Uterus (tissue), 4 donors: Measurements from ENCODE around the gene LILRB5. TPM values are rescaled to one million over a fixed set of nuclear protein-coding genes. Genes with fewer than 3 reads are reported as not detected.
"Not testable (repeated sequence)": the region's sequence is repeated elsewhere in the genome, so short reads cannot be mapped to it uniquely, and the experiment has no call there.

Source experiments
- DNase-seq, 2 donors: peaks; one replicate each; pipeline ENCODE4 v3.0.0-alpha.2; 2019 to 2020
- H3K27ac ChIP-seq, 2 donors: fragments of 200-600 bp; sonication (generic); 1 replicate in 1 of 2; 2 replicates in 1 of 2; pipeline ENCODE4 v1.5.1; 2016 to 2018
- H3K27me3 ChIP-seq, 2 donors: fragments of 200-600 bp; sonication (generic); one replicate each; pipeline ENCODE4 v1.5.1; 2018 to 2019; ENCODE audit warnings: control low read depth in 1 of 2
- H3K36me3 ChIP-seq, 2 donors: fragments of 200-600 bp; sonication (generic); one replicate each; pipeline ENCODE4 v1.5.1; 2019; ENCODE audit warnings: control low read depth in 1 of 2
- H3K4me1 ChIP-seq, 2 donors: fragments of 200-600 bp; sonication (generic); one replicate each; pipeline ENCODE4 v1.5.1; 2018 to 2019; ENCODE audit warnings: control low read depth in 1 of 2
- H3K4me3 ChIP-seq, 2 donors: fragments of 200-600 bp; sonication (generic); 1 replicate in 1 of 2; 2 replicates in 1 of 2; pipeline ENCODE4 v1.5.1; 2018 to 2019; ENCODE audit warnings: mild to moderate bottlenecking in 1 of 2
- H3K9me3 ChIP-seq, 2 donors: fragments of 200-600 bp; sonication (generic); one replicate each; pipeline ENCODE4 v1.5.1; 2019; ENCODE audit warnings: control low read depth in 1 of 2
- POLR2A ChIP-seq, 2 donors: fragments of 450-650 bp; IDR thresholded peaks; one replicate each; pipeline ENCODE4 v1.6.1; 2016; ENCODE audit warnings: antibody characterized with exemption in 2 of 2, mild to moderate bottlenecking in 1 of 2, moderate library complexity in 1 of 2
- intact Hi-C: fragments of 100-400 bp; cut with DNase I; formaldehyde crosslinking; loops from one replicate; pipeline ENCODE4 v1.15.1; 2023; ENCODE audit warnings: low total_unique reads
- total RNA-seq, 4 donors: library from RNA; depleted of rRNA in 3 of 4; stranded (reverse); fragments of >200 nt in 3 of 4; gene quantifications; one replicate each; pipeline versions ENCODE4 v1.1.0 to v1.2.4, GENCODE V29; 2014 to 2023
- TF ChIP-seq, protein P1 (sequence below), 4 experiments: fragments of 200-600 bp in 2 of 4; fragments of 450-650 bp in 2 of 4; sonication (generic) in 2 of 4; IDR thresholded peaks; one replicate each; pipeline ENCODE4 v1.5.1; 2016 to 2019; ENCODE audit warnings: antibody characterized with exemption in 4 of 4, mild to moderate bottlenecking in 2 of 4, moderate library complexity in 1 of 4
- donor health status: DM: yes; HTN: yes; CAD: no.

The LILRB5 gene
- total RNA-seq, 4 donors from 2014 or later, result 3.2 to 3.7 (median 3.7) TPM; not detected in 1

DNA sequence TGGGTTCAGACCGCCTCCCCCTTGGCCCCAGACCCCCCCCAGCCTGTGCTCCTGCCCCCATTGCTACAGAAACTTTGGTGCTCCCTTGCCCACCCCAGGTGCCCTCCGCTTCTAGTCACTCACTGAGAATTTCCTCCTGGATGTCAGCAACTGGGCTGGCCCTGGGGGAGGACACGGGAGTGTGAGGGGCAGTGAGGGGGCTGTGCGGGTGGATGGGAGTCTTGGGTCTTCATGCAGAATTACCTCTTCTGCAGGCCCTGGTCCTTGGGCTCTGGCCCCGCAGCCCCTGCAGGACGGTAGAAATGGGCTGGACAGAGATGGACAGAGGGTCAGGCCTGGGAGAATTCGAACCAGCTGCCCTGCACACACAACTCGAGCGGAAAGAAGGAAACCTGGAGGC lies 4.8 kb downstream of the LILRB5 start:
- Histone ChIP-seq H3K9me3 (no peaks in the 10 kb centered on the region), H3K4me3 (no peak overlapping the region), H3K36me3 (no peaks in the 10 kb centered on the region), H3K4me1 (no peaks in the 10 kb centered on the region), H3K27me3 (no peaks in the 10 kb centered on the region), H3K27ac (no peak overlapping the region)
- no peak for DNase-seq
- TF ChIP-seq, protein P1, sequence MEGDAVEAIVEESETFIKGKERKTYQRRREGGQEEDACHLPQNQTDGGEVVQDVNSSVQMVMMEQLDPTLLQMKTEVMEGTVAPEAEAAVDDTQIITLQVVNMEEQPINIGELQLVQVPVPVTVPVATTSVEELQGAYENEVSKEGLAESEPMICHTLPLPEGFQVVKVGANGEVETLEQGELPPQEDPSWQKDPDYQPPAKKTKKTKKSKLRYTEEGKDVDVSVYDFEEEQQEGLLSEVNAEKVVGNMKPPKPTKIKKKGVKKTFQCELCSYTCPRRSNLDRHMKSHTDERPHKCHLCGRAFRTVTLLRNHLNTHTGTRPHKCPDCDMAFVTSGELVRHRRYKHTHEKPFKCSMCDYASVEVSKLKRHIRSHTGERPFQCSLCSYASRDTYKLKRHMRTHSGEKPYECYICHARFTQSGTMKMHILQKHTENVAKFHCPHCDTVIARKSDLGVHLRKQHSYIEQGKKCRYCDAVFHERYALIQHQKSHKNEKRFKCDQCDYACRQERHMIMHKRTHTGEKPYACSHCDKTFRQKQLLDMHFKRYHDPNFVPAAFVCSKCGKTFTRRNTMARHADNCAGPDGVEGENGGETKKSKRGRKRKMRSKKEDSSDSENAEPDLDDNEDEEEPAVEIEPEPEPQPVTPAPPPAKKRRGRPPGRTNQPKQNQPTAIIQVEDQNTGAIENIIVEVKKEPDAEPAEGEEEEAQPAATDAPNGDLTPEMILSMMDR (IDR thresholded peaks at IDR 0.05), result no peak
- no peak for TF ChIP-seq POLR2A (IDR thresholded peaks at IDR 0.05)
- intact Hi-C loops, result no loop called here

DNA sequence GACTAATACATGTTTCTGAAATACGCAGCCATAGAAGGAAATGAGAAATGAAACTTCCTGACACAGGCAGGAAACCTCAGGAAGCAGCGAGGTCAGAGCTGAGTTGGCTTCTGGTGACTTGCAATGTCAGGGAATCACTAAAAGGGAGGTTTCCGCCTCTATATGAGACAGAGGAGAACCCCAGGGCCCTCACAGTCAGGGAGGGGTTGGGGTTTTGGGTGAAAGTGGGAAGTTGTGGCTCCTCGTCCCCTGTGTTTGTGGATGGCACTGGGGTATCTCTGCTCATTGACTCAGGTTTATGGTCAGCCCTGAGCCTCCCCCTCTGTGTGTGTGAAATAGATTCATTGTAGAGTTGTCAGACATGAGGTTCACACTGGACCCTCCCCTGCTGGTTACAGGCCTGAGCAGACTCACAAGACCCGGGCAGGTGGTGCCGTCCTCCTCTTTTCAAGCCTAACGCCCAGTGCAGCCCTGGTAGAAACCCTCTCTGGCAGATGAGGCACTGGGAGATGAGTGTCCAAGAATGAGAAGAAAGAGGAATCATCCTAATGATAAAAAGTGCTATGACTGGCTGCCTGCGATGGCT lies 9.0 kb downstream of the LILRB5 start:
- intact Hi-C loops, result no loop called here
- Histone ChIP-seq H3K4me1 (no peaks in the 10 kb centered on the region), H3K27me3 (no peaks in the 10 kb centered on the region), H3K4me3 (no peak overlapping the region), H3K27ac (no peak overlapping the region), H3K9me3 (no peaks in the 10 kb centered on the region), H3K36me3 (no peaks in the 10 kb centered on the region)
- TF ChIP-seq POLR2A (IDR thresholded peaks at IDR 0.05), result no peak
- DNase-seq, result no peak

DNA sequence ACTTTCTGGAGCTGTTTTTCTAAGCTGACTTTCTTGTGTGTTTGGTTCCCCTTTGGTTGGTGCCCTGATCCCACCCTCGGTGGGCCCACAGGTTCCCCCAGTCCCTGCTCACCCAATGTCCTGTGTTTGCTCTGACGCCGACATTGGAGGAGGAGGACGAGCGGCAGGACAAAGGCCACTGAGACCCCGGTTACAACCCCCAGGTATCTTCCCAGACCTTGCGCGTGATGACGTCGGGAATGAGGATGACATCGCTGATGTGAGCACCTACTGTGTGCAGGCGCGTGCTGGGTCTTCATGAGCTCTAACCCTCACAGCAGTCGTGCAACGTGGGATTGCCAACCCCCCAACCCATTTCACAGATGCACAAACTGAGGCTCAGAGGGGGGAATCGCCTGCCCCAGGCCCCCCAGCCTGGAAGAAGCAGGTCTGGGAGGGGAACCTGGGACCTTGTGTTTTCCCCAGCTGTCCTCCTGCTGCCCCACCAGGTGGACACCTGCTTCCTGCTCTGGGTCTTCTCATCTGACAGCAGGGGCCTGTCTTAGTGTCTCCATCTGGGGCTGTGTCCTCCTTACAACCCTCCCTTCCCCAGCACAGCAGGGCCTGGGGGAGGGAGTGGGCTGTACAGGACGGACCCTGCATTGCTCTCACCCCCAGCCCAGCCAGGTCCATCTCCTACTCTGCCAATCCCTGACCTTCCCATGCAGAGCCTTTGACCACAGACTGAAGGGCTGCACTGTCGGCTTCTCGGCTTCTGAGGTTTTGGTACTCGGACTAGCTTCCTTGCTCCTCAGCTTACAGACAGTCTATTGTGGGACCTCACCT lies 9.8 kb downstream of the LILRB5 start:
- intact Hi-C loops, result no loop called here
- no peaks in the 10 kb centered on the region for H3K9me3 ChIP-seq
- H3K27ac ChIP-seq, result no peak overlapping the region
- no peaks in the 10 kb centered on the region for H3K27me3 ChIP-seq
- no peaks in the 10 kb centered on the region for H3K36me3 ChIP-seq
- H3K4me1 ChIP-seq, result no peaks in the 10 kb centered on the region
- no peak overlapping the region for H3K4me3 ChIP-seq
- TF ChIP-seq, protein P1 (IDR thresholded peaks at IDR 0.05), result no peak
- no peak for TF ChIP-seq POLR2A (IDR thresholded peaks at IDR 0.05)
- no peak for DNase-seq

DNA sequence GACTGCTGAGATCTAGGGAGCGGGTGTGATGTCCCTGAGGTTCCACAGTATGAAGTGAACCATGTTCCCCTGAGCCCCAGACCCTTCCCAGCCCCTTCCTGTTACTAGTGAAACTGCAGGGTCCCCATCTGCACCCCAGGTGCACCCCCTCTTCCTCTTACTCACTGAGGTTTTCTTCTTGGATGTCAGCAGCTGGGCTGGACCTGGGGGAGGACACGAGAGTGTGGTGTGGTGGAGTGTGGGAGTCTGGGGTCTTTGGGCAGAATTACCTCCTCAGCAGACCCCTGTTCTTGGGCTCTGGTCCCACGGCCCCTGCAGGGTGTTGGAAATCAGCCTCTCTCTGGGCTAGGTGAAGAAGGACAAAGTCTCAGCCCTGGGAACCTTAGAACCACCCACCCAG lies 11.1 kb downstream of the LILRB5 start:
- no peak overlapping the region for H3K27ac ChIP-seq
- H3K27me3 ChIP-seq, result no peaks in the 10 kb centered on the region
- no peak overlapping the region for H3K4me3 ChIP-seq
- no peaks in the 10 kb centered on the region for H3K9me3 ChIP-seq
- intact Hi-C loops, result no loop called here
- no peak for DNase-seq
- H3K4me1 ChIP-seq, result no peaks in the 10 kb centered on the region
- H3K36me3 ChIP-seq, result no peaks in the 10 kb centered on the region
- TF ChIP-seq, protein P1 (IDR thresholded peaks at IDR 0.05), result no peak
- TF ChIP-seq POLR2A (IDR thresholded peaks at IDR 0.05), result no peak

DNA sequence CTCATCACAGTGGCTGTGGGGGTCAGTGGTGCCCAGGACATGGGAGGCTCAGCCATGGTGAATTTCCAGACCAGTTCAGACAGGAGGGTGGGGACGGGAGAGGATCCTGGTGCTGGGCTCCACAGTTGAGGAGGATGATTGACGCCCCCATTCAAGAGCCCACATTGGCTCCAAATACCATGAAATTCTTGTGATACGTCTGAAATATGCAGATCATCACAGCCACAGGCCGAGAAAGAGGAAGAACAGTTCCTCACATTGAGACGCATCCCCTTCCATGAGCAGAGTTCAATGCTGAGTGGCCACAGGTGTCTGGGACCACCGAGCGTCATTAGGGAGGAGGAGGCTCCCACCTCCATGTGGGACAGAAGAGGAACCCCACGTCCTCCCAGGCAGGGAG lies 13.3 kb downstream of the LILRB5 start:
- H3K4me3 ChIP-seq, H3K27ac ChIP-seq, H3K36me3 ChIP-seq, H3K27me3 ChIP-seq, H3K9me3 ChIP-seq, intact Hi-C loops, DNase-seq, H3K4me1 ChIP-seq: not testable (repeated sequence)

DNA sequence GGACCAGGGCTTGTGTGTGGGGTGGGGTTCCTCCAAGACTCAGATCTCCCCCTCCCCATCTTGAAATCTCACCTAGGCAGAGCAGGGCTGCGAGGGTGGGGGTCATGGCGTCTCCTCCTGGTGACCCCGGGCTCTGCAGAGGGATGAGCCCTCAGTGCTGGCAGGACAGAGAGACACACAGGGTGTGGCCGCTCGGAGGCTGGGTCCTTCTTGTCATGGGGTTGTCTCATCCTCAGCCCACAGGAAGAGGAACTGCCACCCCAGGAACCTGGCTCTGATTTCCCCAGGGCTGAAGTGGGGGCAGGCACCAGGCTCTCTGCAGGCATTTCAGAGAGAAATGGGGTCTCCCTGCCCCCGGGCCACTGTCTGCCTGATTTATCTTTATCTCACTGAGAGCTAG lies 14.4 kb downstream of the LILRB5 start, which contains the start of gene LILRA6:
Gene LILRA6, minus strand, starts transcription at position 145 of the 400 bp plus-strand sequence.
- intact Hi-C loops, H3K4me3 ChIP-seq, H3K9me3 ChIP-seq, H3K4me1 ChIP-seq, H3K36me3 ChIP-seq, H3K27ac ChIP-seq, DNase-seq, H3K27me3 ChIP-seq: not testable (repeated sequence)

DNA sequence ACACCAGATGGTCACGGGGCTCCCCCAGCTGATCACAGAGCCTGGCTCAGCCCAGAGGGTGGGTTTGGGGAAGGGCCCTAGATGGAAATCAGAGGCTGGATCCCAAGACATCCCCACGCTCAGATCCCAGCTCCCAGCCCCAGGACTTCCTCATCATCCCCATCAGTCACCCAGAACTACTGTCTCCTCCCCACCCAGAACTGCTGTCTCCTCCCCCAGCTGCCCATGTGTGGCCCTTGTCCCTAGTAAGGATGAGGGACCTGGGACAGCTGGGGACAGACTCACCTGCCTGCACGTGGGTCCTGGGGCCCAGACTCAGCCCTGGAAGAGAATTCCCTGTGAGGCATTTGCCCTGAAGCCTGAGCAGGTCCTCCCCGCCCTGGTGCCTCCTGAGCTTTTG lies 14.8 kb downstream of the LILRB5 start:
- H3K4me1 ChIP-seq, H3K36me3 ChIP-seq, H3K9me3 ChIP-seq, H3K27me3 ChIP-seq, intact Hi-C loops, H3K4me3 ChIP-seq, DNase-seq, H3K27ac ChIP-seq: not testable (repeated sequence)

DNA sequence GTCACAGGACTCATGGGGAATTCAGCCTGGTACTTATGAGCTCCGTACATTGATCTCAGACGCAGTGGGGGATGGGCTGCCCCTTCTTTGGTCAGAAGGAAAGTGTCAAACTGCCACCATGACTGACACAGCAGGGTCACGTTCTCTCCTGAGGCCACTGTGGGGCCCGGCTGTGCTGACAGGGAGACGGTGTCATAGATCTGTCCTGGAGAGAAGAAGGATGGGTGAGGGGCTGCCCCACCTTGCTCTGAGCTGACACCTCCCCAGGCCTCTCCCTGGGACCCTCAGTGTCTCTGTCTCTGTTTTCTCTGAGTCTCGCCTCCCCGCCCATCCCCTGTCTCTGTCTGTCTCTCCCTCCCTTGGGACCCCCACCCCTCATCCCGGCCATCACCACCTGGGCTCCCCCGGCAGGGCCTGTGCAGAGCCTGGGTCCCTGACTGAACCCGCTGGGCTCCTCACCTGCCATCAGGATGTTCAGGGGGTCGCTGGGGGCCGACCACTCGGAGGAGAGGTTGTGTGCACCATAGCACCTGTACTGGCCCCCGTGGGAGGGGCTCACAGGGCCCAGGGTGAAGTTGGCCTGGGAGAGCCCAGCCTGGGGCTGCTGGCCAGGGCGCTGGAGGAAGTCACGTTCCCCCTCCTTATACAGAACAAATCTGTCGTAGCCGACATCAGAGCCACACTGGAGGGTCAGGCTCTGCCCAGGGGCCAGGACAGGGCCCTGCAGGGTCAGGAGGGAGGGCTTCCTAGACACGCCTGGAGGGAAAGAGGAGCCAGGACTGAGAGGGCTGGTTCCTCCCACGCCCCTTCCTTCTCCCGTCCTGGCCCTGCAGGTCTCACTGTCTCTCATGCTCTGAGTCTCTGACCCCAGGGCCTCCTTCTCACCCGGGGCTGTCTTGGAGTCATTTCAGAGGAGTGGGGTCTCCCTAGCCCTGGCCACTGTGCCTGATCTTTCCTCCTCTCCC lies 16.4 kb downstream of the LILRB5 start:
- H3K27me3 ChIP-seq, H3K36me3 ChIP-seq, DNase-seq, intact Hi-C loops, H3K4me1 ChIP-seq, H3K4me3 ChIP-seq, H3K27ac ChIP-seq, H3K9me3 ChIP-seq: not testable (repeated sequence)
